GM21723 (cell line): Measurements from ENCODE around the gene CTBP1.

ENCODE experiments used
- ATAC-seq: cut with Tn5 transposase; IDR thresholded peaks from one replicate; pipeline ENCODE4 v1.9.1; 2021; ENCODE audit warnings: mild to moderate bottlenecking, moderate library complexity; ENCODE audit not compliant: unreplicated experiment

The CTBP1 gene

DNA sequence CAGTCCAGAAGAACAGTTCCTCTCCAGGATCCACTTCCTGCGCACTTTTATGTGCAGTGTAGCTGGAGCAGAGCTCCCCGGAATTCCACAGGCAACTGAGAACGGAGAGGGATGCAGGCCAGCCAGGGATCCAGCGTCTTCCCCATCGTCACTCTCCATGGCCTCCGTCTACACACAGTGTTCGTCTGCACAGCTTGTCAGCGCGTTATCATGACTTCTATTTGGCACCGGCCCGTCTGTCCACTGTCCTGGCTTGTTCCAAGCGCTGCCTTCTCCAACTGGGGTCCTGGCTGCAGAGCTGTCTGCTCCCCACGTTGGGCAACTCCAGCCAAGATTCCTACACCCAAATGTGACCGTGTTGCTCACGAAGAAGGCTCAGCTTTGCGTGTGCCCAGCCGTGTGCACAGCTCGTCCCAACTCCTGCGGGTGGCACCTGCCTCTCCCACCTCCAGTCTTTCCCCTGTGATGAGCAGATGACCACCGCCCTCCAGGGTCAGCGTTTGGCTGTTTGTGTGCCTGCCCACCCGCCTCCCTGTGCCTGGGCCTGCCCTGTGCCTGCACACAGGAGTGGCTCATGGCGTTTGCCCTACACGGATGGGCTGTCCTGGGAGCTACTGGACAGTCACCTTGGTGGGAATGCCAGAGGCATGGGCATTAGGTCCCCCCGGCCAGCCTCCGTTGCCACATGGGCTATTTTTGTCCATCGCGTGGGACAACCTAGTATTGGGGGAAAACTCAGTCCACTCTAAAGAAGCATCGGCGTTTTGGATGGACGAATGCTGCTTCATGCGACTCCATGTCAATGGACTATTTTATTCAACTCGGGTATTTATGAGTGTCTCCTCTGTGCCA lies 2.2 kb upstream of the CTBP1 start:
- no peak for ATAC-seq

DNA sequence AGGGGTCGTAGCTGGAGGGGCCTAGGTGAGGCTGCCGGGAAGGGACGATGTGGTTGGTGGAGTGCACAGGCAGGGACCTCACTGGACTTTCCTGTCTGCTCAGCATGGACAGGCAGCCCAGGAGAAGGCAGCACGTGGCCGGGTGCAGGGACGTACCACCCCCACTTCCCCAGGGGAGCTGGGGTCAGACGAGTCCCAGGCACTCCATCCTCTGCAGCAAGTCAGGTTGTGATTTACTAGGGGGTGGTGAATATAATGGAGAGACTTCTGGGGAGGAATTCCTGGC lies 1.5 kb upstream of the CTBP1 start:
- no peak for ATAC-seq

DNA sequence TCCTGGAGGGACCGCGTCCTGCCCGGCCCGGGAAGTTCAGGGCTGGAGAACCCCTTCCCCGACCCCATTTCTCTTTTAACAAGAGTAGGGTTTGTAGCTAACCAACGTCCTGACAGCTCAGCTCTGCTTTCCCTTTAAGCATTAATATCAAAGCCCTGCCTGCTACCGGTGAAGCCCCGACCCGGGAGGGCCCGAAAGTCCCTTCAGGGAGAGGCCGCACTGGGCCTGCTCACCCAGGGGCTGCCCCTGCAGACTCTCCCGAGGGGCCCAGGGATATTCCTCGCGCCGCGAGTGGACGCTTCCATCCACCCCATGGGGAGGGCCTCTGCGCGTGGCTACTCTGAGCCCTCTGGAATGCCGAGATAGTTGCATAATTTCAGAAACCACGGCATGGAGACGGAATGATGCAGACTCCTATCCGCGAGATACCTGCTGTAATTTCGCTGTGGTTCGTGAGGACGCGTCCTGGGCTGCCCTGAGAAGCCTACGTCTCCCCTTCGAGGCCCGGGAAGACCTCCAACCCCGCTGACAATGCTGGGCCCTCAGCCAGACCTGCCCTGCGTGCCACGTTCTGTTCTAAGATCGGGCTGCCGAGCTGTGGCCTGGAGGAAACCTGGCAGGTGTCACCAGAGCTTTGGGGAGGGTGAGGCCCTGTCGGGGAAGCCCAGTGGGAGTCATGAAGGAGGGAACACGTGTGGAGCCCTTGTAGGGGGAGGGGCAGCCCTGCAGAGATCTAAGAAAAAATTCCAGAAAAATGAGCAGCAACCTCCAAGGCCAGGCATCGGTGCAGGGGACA lies 999 bp upstream of the CTBP1 start:
- ATAC-seq: peak; percentile 8

- ATAC-seq: peak; percentile 54
Measured at GRCh38 chr4:1249148-1249730, 309 bp upstream of the CTBP1 start.

DNA sequence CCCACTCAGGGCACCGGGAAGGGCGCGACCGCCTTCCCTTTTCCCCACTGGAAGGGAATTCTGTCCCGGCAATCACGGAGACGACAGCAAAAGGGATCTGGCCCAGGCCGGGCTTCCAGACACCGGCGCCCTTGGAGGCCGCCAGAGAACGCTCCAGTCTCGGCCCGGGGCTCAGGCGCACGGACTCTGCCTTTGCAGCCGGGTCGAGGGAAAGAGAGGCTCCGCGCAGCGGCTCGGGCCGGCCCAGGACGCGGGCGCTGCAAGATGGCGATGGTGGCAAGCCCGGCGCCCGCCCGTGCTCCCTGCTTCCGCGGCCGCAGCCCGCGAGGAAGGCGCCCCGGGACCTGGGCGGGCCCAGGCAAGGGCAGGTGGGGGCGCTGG lies 1.1 kb downstream of the CTBP1 start:
- peak; percentile 20 for ATAC-seq

DNA sequence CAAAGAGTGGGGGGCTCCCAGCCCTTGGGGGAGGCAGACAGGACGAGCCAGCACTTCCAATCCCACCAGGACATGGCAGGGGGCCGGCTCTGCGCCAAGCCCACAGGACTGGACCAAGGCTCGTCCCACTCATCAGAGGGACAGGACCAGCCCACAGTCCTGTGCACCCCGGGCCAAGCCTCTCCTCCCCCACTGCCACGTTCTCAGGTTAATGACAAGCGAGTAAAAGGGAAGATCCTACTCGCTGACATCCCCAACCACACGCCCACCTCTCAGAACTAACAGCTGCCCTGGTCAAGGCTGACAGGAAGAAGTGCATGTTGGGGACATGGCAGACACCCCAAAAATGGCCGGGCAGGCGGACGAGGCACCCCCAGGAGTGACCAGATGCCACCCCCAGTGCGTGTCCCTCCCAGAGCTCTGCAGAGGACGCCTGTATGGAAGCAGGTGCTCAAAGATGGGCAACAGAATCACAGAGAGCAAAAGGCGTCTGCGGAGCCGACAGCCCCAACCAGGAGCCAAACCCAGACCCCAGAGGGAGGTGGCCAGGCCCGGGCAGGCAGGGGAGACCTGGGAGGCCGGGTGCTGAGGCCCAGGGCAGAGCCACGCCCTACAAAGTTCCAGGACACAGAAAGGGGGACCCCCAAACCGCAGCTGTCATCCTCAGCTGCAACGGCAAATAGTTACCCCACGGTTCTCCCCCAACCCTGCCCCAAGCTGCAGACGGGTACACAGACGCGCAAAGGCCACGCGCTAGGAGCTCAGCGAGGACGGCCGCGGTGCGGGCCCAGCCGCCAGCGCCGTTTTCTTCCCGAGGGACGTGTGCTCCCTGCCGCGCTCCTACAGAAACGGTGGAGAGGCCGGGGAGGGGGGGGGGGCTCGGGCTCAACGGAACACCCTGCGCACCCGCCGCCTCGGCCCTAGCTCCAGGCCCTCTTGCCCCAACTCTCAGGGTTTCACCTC lies 1.7 kb downstream of the CTBP1 start:
- no peak for ATAC-seq

DNA sequence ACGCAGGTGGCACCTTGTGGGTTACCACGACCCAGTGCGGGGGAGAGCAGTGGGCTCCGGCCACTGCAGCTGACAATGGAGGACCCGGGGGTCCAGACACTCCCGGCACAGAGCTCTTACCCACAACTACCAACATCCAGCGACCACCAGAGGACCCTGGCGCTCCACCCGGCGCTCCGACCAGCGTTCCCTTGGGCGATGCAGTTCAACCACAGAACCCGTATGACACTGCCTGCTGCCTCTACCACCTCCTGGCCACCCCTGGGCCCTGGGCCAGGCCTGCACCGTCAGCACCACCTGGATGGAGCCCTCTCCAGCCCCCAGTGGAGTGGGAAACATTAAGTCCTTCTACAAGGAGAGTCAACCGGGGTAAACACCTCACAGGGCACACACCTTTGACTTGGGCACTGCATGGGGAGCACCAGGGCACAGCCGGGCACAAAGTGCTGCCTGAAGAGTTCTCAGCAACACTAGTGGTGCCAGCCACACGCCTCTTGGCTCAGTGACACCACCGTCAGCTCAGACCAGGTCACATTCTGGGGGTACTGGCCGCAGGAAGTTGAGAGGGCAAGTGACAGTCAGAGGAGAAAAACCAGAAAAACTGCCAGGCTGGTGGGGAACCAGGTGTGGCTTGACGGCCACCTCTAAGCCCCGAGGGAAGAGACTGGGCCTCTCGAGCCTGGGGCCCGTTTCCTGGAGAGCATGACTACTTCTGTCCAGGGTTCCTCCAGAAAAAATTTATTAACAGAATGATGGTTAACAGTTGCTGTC lies 2.6 kb downstream of the CTBP1 start:
- no peak for ATAC-seq

DNA sequence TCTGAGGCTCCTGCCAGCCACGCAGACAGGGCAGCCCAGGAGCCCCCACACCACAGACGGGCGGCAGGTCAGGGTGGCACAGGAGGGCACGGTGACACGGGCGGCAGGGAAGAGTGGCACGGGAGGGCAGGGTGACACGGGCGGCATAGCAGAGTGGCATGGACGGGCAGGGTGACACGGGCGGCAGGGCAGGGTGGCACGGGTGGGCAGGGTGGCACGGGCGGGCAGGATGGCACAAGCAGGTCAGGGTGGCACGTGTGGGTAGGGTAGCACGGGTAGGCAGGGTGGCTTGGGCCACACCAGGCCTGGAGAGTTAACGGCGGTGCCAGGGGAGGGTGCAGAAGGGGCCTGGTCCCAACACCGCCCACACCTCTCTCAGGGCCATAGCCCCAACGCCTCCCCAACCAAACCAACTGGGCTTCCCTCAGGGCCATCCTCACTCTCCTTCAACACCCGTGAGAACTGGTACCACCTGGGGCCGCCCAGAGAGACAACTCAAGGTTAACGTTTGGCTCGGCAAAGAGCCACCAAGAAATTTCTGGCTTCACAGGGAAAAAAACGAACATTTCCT lies 3.4 kb downstream of the CTBP1 start:
- ATAC-seq: no peak

DNA sequence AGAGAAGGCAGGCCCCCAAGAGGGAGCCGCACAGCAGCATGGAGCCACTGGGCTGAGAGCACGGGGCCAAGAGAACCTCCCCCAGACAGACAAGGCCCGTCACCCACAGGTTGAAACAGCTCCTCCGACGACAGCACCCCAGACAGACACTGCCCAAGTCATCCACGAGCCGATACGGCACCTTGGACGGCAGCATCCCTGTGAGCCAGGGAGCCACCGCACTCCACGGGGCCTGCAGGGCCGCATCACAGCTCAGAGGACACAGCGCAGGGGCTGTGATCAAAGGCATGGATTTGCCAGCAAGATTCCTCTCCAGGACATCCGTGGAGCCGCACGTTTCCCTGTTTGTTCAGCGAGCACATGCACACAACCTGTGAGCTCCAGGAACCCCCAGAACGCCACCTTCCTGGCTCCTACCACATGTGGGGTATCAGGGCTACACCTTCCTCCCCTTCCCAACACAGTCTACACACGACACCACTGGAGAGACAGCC lies 3.9 kb downstream of the CTBP1 start:
- no peak for ATAC-seq

DNA sequence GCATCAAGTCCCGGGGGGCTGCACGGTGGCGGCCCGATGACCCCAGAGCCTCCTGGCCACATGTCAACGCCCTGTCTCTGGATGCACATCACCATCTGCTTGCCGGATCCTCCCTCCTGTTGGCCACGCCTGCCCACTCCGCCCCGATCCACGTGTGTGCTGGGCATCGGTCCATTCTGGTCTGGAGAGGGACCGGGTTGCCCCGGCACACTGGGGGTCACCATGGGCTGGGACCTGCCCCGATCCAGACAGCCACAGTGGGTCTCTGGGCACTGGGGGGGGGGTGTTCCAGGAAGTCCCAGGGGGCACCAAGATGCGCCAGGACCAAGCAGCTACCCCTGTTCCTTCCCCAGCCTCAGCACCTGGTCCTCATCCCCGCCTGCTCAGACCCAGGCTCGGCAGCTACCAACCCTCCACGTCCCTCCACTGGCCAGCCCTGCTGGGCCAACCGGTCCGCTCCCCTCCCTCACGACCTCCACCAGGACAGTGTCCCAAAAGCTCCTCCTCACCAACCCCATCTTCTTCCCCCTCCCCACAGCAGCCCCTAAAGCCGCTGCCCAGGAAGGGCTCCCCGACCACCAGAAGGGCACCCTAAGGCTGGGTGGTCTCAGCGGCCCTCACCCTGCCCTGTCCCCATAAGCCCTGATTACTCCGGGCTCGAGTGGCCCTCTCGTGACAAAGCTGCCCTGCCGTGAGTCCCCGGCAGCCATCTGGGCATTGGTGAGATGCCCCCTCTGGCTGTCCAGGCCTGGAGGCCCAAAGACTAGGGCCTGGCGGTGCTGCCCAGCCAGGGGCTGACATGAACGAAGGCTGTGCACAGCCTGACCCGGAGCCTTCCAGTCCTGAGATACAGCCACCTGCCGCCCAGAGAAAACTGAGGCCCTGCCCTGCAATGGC lies 4.6 kb downstream of the CTBP1 start:
- ATAC-seq: no peak

DNA sequence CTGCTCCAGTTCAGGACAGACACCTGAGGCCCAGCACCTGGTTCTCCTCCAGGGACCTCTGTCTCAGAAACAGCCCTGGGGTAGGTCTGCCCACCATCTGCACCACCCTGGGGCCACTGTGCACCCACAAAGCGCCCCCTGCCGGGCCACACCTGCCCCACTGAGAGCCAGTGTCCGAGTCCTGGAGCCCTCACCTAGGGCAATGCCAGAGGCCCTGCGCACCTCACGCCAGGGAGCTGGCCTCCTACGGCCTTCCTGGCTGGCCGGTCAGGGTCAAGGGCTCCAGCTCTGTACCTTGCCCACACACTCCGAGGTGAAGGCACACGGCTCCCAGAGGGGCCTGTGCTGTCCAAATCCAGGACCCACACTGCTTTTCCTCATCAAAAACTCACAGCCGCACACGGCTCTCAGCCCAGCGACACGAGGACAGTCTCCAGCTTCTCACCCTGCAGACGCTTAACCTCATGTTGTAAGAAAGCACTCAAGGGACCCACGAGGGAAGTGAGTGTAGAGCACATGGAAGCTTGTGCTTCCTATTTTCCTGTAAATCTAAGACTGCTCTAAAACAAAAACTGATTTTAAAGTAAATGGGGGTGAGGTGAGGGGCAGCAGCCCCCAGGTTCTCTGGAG lies 5.4 kb downstream of the CTBP1 start:
- ATAC-seq: no peak

DNA sequence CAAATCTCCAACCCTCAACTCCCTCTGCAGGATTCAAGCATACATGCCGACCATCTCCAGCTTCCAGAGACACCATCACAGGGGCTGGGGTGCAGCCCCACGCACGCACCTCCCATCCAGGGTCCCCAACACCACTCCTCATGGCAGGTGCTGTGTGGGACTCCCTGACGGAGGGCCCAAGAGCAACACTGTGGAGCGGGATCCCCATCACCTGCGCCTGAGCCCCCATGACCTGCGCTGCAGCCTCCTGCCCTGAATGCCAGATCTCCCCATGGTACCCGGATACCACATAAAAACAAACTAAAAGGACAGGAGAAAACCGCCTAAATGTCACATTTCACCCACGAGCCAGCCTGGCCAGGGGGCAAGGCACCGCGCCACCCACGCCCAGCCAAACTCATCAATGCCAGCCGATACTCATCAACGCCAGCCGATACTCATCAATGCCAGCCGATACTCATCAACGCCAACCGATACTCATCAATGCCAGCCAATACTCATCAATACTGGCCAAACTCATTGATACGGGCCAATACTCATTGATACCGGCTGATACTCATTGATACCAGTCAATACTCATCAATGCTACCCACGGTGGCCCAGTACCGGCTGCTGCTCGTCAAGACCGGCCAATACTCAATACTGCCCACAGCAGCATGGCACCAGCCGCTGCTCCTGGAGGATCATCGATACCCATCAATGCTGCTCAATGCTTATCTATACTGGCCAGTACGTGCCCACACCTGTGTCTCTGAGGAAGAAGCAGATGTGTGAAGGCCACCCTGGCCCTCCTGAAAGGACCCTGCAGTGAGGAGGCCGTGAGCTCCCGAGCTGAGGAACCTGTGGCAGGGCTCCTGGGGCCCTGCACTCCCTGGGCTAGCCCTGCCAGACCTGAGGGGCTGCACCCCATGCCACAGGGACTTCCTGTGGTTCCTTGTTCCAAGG lies 6.2 kb downstream of the CTBP1 start:
- no peak for ATAC-seq

DNA sequence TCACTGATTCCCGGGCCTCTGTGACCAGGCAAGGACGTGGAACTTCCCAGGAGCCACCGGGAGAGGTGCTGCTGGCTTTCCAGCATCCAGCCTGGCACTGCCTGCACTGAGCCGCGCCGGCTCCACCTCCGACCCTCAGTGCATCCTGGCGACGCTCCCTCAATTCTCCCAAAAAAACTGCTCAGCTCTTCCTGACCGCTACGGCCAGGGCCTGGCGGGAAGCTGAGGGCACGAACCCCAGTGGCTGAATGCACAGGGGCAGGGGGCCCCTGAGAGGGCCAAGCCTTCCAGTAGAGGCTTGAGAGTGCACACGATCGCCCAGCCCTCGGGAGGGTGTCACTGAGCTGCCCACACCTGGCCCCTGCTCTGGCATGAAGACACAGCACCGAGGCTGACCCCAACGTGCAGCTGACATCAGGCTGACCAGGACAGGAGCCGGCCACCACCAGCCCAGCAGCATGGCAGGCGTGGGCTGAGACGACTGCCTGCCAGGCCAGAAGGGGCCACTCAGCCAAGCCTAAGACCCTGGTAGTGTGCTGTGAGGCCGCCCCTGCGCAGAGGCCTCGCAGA lies 6.9 kb downstream of the CTBP1 start:
- no peak for ATAC-seq

- no peak for ATAC-seq
Measured at GRCh38 chr4:1241466-1241935, 7.4 kb downstream of the CTBP1 start.

DNA sequence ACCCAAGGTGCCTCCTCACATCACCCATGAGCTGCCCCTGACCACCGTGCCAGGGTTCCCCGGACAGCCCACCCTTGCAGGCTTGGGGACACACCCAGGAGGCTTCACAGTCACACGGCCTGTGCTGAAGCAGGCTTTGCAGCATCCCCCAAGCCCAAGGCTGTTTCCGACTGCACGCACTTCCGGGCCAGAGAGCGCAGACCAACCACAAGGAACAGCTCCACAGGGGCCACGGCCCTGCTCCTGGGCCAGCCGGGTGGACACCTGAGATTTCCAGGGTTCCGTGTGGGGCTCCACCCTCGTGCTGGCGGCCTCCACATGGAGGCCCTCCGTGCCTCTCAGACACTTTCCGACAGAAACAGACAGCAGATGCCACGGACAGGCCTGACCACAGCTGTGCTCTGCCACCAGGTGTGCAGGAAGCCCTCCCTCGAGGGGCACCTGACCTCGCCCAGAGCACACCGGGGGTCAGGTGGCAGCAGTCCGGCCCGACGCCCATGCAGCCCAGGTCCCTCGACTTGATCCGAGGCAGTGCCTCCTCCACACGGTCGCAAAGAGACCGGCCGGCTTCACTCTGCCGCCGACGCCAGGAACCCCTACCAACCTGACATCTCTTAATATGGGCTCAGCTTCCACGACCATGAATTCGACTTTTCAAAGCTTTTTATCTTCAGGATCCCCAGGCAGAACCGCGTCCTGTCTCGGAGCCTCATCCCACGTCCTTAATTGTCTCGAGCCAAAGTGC lies 8.0 kb downstream of the CTBP1 start:
- no peak for ATAC-seq

DNA sequence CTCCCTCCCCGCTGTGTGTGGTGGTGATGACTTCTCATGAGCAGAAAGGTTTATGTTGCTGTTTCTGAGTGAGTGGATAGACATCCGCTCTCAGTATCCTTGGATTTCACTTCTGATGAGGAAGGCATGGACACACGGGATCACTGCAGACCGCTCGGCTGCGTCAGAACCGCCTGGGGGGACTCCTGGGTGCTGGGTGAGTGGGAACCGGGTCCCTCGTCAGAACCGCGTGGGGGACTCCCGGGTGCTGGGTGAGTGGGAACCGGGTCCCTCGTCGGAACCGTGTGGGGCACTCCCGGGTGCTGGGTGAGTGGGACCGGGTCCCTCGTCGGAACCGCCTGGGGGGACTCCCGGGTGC lies 9.0 kb downstream of the CTBP1 start:
- ATAC-seq: no peak
